Measurements from ENCODE around the gene NOX5. TPM values are rescaled to one million over a fixed set of nuclear protein-coding genes. Genes with fewer than 3 reads are reported as not detected.

NOX5 gene
- total and polyA plus RNA-seq, 2 donors (not counting 1 experiment from before 2014, with no cell fraction given): 0.25 to 0.33 TPM

DNA sequence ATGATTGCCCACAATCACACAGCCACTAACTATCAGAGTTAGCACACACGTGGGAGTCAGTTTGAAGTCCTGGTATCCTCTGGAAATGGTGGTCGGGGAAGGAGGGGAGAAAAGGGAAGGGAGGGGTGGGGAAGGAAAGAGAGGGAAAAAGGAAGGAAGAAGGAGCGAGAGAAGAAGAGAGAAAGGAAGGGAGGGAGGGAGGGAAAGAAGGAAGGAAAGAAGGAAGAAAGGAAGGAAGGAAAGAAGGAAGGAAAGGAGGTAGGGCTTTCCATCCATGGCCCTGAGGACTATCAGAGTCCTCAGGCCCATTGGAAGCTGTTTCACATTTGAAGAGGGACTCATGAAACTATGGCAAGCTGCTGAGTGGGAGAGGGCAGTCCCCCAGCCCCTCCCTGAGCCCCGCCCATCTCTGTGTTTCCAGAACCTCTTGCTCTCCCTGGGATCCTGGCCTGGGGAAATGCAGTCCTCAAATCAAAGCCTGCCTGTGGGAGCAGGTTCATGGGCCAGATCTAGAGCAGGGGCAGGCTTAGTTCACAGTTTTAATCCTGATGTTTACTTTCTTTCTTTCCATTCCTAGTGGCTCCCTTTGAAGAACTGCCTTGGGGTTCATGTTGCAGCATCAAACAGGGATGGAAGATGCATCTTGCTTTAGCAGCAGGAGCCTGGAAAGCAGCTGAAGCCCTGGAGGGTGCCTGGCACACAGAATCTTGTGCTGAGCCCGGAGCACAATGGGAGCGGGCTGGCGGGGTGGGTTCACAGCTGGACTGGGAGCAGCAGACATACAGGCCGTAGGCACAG lies 79.8 kb downstream of the NOX5 start:
- no peak overlapping the region for H3K9ac ChIP-seq (ENCODE audit: insufficient read depth, low read length)
- peaks cover 37% of the 10 kb centered on the region for H3K27me3 ChIP-seq (ENCODE audit: control insufficient read depth, insufficient read depth, low read length)
- H2AFZ ChIP-seq (ENCODE audit: low read length): no peak overlapping the region
- no peak for DNase-seq (ENCODE audit: low read depth in 2 of 2)
- H4K20me1 ChIP-seq (ENCODE audit: control insufficient read depth, extremely low read depth, insufficient read depth, low read length): no peaks in the 10 kb centered on the region
- no peaks in the 10 kb centered on the region for H3K4me1 ChIP-seq (ENCODE audit: control insufficient read depth, extremely low read depth, insufficient read depth, low read length)
- H3K4me2 ChIP-seq (ENCODE audit: extremely low read depth, insufficient read depth, low read length): no peak overlapping the region
- H3K36me3 ChIP-seq (ENCODE audit: control insufficient read depth, insufficient read depth, low read length): no peaks in the 10 kb centered on the region
- no peak overlapping the region for H3K27ac ChIP-seq (ENCODE audit: insufficient read depth, low read length)
- no peak overlapping the region for H3K4me3 ChIP-seq (replicated peaks in 1 of 4; ENCODE audit: control extremely low read depth in 1 of 4, insufficient read depth in 1 of 4, low read depth in 3 of 4, low read length in 4 of 4)
- no peak for TF ChIP-seq EZH2 (IDR thresholded peaks at IDR 0.05; ENCODE audit: low read length, missing control alignments)
- TF ChIP-seq, protein P1, sequence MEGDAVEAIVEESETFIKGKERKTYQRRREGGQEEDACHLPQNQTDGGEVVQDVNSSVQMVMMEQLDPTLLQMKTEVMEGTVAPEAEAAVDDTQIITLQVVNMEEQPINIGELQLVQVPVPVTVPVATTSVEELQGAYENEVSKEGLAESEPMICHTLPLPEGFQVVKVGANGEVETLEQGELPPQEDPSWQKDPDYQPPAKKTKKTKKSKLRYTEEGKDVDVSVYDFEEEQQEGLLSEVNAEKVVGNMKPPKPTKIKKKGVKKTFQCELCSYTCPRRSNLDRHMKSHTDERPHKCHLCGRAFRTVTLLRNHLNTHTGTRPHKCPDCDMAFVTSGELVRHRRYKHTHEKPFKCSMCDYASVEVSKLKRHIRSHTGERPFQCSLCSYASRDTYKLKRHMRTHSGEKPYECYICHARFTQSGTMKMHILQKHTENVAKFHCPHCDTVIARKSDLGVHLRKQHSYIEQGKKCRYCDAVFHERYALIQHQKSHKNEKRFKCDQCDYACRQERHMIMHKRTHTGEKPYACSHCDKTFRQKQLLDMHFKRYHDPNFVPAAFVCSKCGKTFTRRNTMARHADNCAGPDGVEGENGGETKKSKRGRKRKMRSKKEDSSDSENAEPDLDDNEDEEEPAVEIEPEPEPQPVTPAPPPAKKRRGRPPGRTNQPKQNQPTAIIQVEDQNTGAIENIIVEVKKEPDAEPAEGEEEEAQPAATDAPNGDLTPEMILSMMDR (conservative IDR thresholded peaks at IDR 0.05 in 1 of 2, IDR thresholded peaks at IDR 0.05 in 1 of 2; ENCODE audit: low read depth in 1 of 2, low read length in 2 of 2): no peak
- H3K9me3 ChIP-seq (ENCODE audit: control insufficient read depth, insufficient read depth, low read depth, low read length): no peaks in the 10 kb centered on the region
- no peaks in the 10 kb centered on the region for H3K79me2 ChIP-seq (ENCODE audit: control insufficient read depth, insufficient read depth, low read length)

DNA sequence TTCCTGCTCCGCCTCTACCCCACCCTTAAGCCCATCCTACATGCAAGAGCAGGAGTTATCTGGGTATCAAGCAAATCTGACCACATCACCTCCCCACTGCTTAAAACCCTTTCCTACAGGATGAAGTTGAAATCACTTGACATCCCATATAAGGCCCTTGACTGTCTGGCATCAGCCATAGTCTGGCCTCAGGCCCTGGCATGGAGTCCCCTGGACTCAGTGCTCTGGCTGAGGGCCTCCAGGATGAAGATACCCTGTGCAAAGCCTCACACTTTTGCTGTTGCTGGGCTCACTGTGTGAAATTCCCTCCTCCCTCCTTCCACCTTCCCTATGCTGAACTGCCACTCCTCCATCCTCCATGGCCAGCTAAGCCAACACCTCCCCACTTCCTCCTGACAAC lies 80.8 kb downstream of the NOX5 start:
- Histone ChIP-seq H3K27ac (ENCODE audit: insufficient read depth, low read length) (no peak overlapping the region), H3K79me2 (ENCODE audit: control insufficient read depth, insufficient read depth, low read length) (no peaks in the 10 kb centered on the region), H4K20me1 (ENCODE audit: control insufficient read depth, extremely low read depth, insufficient read depth, low read length) (no peaks in the 10 kb centered on the region), H3K9ac (ENCODE audit: insufficient read depth, low read length) (no peak overlapping the region), H3K27me3 (ENCODE audit: control insufficient read depth, insufficient read depth, low read length) (peaks cover 33% of the 10 kb centered on the region), H3K36me3 (ENCODE audit: control insufficient read depth, insufficient read depth, low read length) (no peaks in the 10 kb centered on the region), H3K4me3 (replicated peaks in 1 of 4; ENCODE audit: control extremely low read depth in 1 of 4, insufficient read depth in 1 of 4, low read depth in 3 of 4, low read length in 4 of 4) (no peak overlapping the region), H3K4me1 (ENCODE audit: control insufficient read depth, extremely low read depth, insufficient read depth, low read length) (no peaks in the 10 kb centered on the region), H3K9me3 (ENCODE audit: control insufficient read depth, insufficient read depth, low read depth, low read length) (no peaks in the 10 kb centered on the region), H2AFZ (ENCODE audit: low read length) (no peak overlapping the region), H3K4me2 (ENCODE audit: extremely low read depth, insufficient read depth, low read length) (no peak overlapping the region)
- no peak for DNase-seq (ENCODE audit: low read depth in 2 of 2)
- no peak for TF ChIP-seq EZH2 (IDR thresholded peaks at IDR 0.05; ENCODE audit: low read length, missing control alignments)
- TF ChIP-seq, protein P1 (conservative IDR thresholded peaks at IDR 0.05 in 1 of 2, IDR thresholded peaks at IDR 0.05 in 1 of 2; ENCODE audit: low read depth in 1 of 2, low read length in 2 of 2): no peak

DNA sequence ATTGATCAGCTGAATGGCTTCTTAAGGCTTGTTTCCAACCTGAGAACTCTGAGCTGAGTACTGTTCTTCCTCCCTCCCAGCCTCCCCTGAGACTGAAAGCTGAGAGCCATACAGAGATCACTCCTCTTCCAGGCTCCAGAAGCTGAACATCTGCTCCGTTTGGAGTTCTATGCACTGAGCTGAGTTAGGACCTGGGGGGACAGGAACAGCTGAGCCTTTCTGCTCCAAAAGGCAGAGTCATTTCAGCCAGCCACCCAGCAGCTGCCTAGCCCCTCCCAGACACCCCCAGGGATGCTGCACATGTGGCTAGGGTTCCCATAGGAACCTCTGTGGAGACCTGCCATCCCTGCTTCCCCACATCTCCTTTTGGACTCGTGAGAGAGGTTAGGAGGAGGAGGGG lies 81.7 kb downstream of the NOX5 start:
- Histone ChIP-seq H2AFZ (ENCODE audit: low read length) (no peak overlapping the region), H3K27me3 (ENCODE audit: control insufficient read depth, insufficient read depth, low read length) (peaks cover 32% of the 10 kb centered on the region), H3K4me2 (ENCODE audit: extremely low read depth, insufficient read depth, low read length) (no peak overlapping the region), H3K79me2 (ENCODE audit: control insufficient read depth, insufficient read depth, low read length) (no peaks in the 10 kb centered on the region), H3K9me3 (ENCODE audit: control insufficient read depth, insufficient read depth, low read depth, low read length) (no peaks in the 10 kb centered on the region), H3K4me1 (ENCODE audit: control insufficient read depth, extremely low read depth, insufficient read depth, low read length) (no peaks in the 10 kb centered on the region), H3K27ac (ENCODE audit: insufficient read depth, low read length) (no peak overlapping the region), H4K20me1 (ENCODE audit: control insufficient read depth, extremely low read depth, insufficient read depth, low read length) (no peaks in the 10 kb centered on the region), H3K4me3 (replicated peaks in 1 of 4; ENCODE audit: control extremely low read depth in 1 of 4, insufficient read depth in 1 of 4, low read depth in 3 of 4, low read length in 4 of 4) (no peak overlapping the region), H3K9ac (ENCODE audit: insufficient read depth, low read length) (no peak overlapping the region), H3K36me3 (ENCODE audit: control insufficient read depth, insufficient read depth, low read length) (no peaks in the 10 kb centered on the region)
- DNase-seq (ENCODE audit: low read depth in 2 of 2): no peak
- TF ChIP-seq, protein P1 (conservative IDR thresholded peaks at IDR 0.05 in 1 of 2, IDR thresholded peaks at IDR 0.05 in 1 of 2; ENCODE audit: low read depth in 1 of 2, low read length in 2 of 2): no peak
- peak; percentile 54 for TF ChIP-seq EZH2 (IDR thresholded peaks at IDR 0.05; ENCODE audit: low read length, missing control alignments)
